CD4-positive, alpha-beta T cell treated with Interleukin-12 subunit alpha and Interleukin-12 subunit beta, for 1 hour (primary cell): Measurements from ENCODE around the gene AVPI1.
A peak's percentile ranks its signal among the peaks of the same experiment; 100 is the strongest.
"Not testable (repeated sequence)": the region's sequence is repeated elsewhere in the genome, so short reads cannot be mapped to it uniquely, and the experiment has no call there.

Experiments used
- DNase-seq: peaks from one replicate; pipeline ENCODE4 v3.0.0-alpha.2; 2020

AVPI1 gene

GRCh38 chr10:97640174-97640867 lies 46.7 kb downstream of the AVPI1 start, which contains the start of gene PI4K2A:
TSS of gene PI4K2A (plus strand) at chr10:97640671. CDS start at chr10:97640743, 72 bp downstream.
- peak; percentile 99 for DNase-seq

GRCh38 chr10:97639090-97639489 lies 48.0 kb downstream of the AVPI1 start:
- not testable (repeated sequence) for DNase-seq

DNA sequence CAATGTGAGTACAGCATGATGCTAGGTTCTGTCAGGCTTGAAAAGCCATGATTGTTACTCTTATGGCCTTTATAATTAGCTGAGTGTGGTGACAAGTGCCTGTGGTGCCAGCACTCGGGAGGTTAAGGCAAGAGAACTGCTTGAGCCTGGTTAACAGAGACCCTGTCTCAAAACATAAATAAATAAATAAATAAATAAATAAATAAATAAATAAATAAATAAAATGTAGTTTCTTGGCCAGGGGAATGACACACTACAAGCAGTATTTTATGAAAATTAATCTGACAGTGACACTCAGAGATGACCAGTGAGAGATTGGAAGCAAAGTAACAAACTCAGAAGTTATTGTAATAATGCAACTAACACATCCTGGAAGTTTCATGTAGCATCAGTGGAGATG lies 51.5 kb downstream of the AVPI1 start:
- no peak for DNase-seq

DNA sequence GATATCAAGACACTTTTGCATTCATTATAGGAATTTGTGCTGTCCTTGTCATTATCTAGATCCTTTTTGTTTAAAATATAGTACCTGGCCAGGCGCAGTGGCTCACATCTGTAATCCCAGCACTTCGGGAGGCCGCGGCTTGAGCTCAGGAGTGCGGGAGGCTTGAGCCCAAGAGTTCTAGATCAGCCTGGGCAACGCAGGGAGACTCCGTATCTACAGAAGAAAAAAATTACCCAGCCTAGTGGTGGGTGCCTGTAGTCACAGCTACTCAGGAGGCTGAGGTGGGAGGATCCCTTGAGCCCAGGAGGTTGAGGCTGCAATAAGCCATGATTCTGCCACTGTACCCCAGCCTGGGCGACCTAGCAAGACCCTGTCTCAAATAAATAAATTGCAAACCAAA lies 53.1 kb downstream of the AVPI1 start:
- peak; percentile 23 for DNase-seq

- peak; percentile 95 for DNase-seq
Observed at GRCh38 chr10:97632949-97633884, 53.8 kb downstream of the AVPI1 start, which contains the start of gene MORN4. TSS of gene MORN4 (minus strand) at chr10:97633500. CDS start at chr10:97619653, 13,847 bp downstream.

DNA sequence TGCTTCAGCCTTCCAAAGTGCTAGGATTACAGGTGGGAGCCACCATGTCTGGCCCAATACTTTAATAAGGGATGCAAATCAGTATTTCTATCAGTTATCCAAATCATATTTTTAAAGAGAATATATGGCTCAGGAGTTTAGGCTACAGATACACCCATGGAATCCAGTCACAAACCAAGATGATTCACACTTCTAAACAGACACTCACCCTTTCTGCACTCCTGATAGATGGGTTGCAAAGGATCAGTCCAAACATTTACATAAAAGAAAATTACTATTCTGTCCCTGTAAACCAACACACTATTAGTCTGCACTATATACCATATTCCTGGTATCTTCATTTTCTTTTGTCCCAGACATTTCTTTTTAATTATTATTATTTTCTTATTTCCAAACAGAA lies 55.9 kb downstream of the AVPI1 start:
- DNase-seq: no peak

- no peak for DNase-seq
Observed at GRCh38 chr10:97629289-97629688, 57.8 kb downstream of the AVPI1 start.

GRCh38 chr10:97628228-97628627 lies 58.8 kb downstream of the AVPI1 start:
- DNase-seq: no peak

DNA sequence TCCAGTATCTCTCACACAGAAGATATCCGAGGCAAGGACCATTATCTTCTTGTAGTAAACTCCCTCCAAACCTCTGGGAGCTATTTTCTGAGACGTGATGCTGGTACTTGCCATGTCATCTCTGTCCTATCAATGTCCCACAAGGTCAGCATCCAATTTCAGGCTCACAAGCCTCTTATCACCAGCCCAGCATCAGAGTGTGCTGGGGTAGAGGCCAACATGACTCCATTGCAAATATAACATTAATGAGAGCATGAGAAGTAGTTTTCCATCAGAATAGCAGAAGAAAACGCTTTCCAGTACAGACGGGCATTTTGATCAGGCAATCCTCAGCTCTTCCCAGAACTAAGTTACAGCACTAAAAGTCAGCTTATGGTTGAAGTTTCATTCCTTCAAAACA lies 59.3 kb downstream of the AVPI1 start:
- no peak for DNase-seq
